Measurements from ENCODE around the gene XRCC3.

Gene XRCC3

DNA sequence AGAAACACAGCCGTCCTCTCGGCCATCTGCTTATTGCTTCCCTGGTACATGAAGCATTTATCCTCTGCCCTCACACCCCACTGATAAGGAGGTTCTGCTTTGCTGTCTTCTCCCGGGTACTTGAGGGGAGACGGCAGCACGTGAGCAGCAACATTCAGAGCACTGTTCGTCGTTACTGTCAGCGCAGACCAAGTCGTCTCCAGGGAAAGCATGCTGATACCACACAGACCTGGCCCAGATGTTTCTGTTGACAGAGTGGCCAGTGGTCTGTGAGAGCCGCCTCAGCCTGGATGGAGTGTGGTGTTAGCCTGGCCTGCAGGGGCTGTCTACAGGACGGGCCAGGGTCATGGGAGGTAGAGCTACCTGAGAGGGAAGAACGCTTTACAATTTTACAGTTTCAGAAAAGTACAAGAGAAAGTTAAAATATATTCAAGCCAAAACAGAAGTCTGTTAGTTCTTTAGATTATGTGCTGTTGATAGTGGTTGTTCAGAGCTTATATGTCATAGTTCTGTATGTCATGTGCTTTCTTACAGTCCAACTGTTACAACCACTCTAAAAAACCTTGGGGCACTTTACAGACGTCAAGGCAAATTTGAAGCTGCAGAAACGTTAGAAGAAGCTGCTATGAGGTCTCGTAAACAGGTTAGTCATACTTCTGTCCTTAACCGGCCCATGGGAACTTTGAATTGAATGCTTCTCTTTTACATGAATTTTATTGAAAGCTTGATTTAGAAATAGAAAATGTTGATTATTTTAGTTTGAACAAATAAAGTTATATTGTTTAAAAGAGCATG lies 38.2 kb downstream of the XRCC3 start:
- ChIA-PET POLR2A (no interaction called here), CTCF (interaction anchor here (0.6 to 1.6 kb wide), 2 partner anchors 10 to 19 kb away, joined by 3 read pairs; no protein-coding TSS in a partner anchor)
- TF ChIP-seq ELF4 (IDR thresholded peaks at IDR 0.05) (no peak), FOXM1 (IDR thresholded peaks at IDR 0.05; ENCODE audit: borderline replicate concordance) (no peak), TARDBP (IDR thresholded peaks at IDR 0.05) (no peak), FOXA1 (IDR thresholded peaks at IDR 0.05) (no peak), L3MBTL2 (conservative IDR thresholded peaks at IDR 0.05) (no peak), FOXK2 (IDR thresholded peaks at IDR 0.05) (no peak), SUZ12 (IDR thresholded peaks at IDR 0.05) (no peak), LEF1 (IDR thresholded peaks at IDR 0.05; ENCODE audit: borderline replicate concordance) (no peak), SP1 (IDR thresholded peaks at IDR 0.05) (no peak), BHLHE40 (IDR thresholded peaks at IDR 0.05; ENCODE audit: borderline replicate concordance) (no peak), CTBP1 (IDR thresholded peaks at IDR 0.05; ENCODE audit: borderline replicate concordance) (no peak), HDGF (IDR thresholded peaks at IDR 0.05; ENCODE audit: borderline replicate concordance) (no peak), NFRKB (IDR thresholded peaks at IDR 0.05) (no peak), ARNT (IDR thresholded peaks at IDR 0.05) (no peak)
- TF ChIP-seq, protein P1, sequence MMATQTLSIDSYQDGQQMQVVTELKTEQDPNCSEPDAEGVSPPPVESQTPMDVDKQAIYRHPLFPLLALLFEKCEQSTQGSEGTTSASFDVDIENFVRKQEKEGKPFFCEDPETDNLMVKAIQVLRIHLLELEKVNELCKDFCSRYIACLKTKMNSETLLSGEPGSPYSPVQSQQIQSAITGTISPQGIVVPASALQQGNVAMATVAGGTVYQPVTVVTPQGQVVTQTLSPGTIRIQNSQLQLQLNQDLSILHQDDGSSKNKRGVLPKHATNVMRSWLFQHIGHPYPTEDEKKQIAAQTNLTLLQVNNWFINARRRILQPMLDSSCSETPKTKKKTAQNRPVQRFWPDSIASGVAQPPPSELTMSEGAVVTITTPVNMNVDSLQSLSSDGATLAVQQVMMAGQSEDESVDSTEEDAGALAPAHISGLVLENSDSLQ (IDR thresholded peaks at IDR 0.05), result no peak
- DNase-seq (ENCODE audit: extremely low spot score), result no peak

DNA sequence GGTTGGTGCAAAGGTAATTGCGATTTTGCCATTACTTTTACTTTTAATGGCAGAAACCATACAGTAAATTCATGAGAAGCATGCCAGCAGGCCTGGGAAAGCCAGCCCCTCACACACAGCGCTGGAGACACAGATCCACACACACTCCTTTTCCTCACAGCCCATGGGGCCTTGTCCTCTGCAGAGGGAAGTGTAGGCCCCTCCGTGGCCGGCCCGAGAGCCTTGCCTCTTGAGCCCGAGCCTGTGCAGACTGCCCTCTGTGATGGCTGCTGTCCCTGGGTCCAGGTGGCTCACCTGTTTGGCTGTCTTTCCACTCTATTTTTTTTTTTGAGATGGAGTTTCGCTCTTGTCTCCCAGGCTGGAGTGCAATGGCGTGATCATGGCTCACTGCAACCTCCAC lies 39.3 kb downstream of the XRCC3 start:
- TF ChIP-seq FOXM1 (IDR thresholded peaks at IDR 0.05; ENCODE audit: borderline replicate concordance) (no peak), SUZ12 (IDR thresholded peaks at IDR 0.05) (no peak), LEF1 (IDR thresholded peaks at IDR 0.05; ENCODE audit: borderline replicate concordance) (no peak), BHLHE40 (IDR thresholded peaks at IDR 0.05; ENCODE audit: borderline replicate concordance) (no peak), L3MBTL2 (conservative IDR thresholded peaks at IDR 0.05) (no peak), NFRKB (IDR thresholded peaks at IDR 0.05) (no peak), ARNT (IDR thresholded peaks at IDR 0.05) (no peak), TARDBP (IDR thresholded peaks at IDR 0.05) (no peak), FOXK2 (IDR thresholded peaks at IDR 0.05) (no peak), FOXA1 (IDR thresholded peaks at IDR 0.05) (no peak), ELF4 (IDR thresholded peaks at IDR 0.05) (no peak), ZNF384 (IDR thresholded peaks at IDR 0.05) (no peak), SP1 (IDR thresholded peaks at IDR 0.05) (no peak), CTBP1 (IDR thresholded peaks at IDR 0.05; ENCODE audit: borderline replicate concordance) (no peak), HDGF (IDR thresholded peaks at IDR 0.05; ENCODE audit: borderline replicate concordance) (no peak)
- TF ChIP-seq, protein P1 (IDR thresholded peaks at IDR 0.05), result no peak
- ChIA-PET CTCF (interaction anchor here (1.6 kb wide), 1 partner anchor 11 kb away, joined by 3 read pairs; no protein-coding TSS in a partner anchor), POLR2A (no interaction called here)
- DNase-seq (ENCODE audit: extremely low spot score), result no peak

DNA sequence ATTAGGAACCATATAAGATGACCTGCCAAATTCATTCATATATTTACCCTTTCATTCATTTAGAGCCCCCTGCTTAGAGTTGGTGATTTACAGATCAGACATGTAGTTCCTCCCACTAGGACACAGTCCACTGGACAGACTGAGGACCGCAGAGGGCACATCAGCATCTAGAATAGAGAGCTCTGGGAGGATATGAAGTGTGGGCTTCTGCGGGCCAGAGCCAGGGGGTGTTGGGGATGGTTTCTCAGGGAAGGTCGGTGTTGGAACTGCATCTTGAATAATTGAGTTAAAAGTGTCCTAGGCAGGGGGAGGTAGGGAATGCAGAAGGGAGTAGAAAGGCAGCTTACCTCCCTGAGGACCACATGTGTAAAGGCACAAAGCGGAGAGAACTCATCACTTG lies 43.3 kb downstream of the XRCC3 start:
- DNase-seq (ENCODE audit: extremely low spot score), result no peak
- no peak for TF ChIP-seq FOXK2 (IDR thresholded peaks at IDR 0.05)
- TF ChIP-seq ARNT (IDR thresholded peaks at IDR 0.05), result no peak
- TF ChIP-seq SUZ12 (IDR thresholded peaks at IDR 0.05), result no peak
- TF ChIP-seq CTBP1 (IDR thresholded peaks at IDR 0.05; ENCODE audit: borderline replicate concordance), result no peak
- ChIA-PET CTCF (interaction anchor here (0.6 kb wide), 1 partner anchor 22 kb away, joined by 4 read pairs; no protein-coding TSS in a partner anchor), POLR2A (no interaction called here)

DNA sequence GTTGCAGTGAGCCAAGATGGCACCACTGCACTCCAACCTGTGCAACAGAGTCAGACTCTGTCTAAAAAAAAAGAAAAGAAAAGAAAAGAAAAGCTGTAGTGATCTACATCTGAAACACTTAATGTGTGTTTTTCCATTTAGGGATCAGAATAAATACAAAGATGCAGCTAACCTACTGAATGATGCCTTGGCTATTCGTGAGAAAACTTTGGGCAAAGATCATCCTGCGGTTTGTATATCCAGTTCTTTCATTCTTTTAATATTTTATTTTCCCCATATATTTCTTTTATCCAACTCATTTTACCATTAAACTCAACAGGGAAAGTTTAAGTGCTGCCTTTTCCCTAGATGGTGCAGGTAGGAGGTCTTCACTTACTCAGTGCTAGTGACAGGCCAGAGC lies 45.9 kb downstream of the XRCC3 start:
- ChIA-PET POLR2A (no interaction called here), CTCF (no interaction called here)
- TF ChIP-seq HDGF (IDR thresholded peaks at IDR 0.05; ENCODE audit: borderline replicate concordance), result no peak
- no peak for TF ChIP-seq LEF1 (IDR thresholded peaks at IDR 0.05; ENCODE audit: borderline replicate concordance)
- DNase-seq (ENCODE audit: extremely low spot score), result no peak

DNA sequence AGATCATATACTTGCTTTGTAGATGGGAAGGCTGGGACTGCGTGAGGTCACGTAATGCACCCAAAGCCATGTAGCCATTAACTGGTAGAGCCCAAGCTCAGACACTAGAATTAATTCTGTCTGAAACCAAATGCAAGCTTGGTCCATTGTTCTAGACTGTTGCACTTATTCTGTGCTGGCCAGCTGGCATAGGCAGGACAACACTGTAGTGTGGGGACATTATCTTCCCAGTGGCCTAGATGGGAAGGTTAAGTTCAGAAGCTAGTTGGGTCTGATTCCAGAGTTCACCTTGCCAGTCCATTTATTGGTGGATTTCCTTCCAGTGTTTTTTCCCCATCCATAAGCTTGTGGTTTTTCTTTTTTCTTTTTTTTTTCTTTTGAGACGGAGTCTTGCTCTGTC lies 47.1 kb downstream of the XRCC3 start:
- TF ChIP-seq, protein P1 (IDR thresholded peaks at IDR 0.05), result no peak
- no peak for TF ChIP-seq ARNT (IDR thresholded peaks at IDR 0.05)
- TF ChIP-seq HDGF (IDR thresholded peaks at IDR 0.05; ENCODE audit: borderline replicate concordance), result no peak
- no peak for TF ChIP-seq SP1 (IDR thresholded peaks at IDR 0.05)
- TF ChIP-seq FOXK2 (IDR thresholded peaks at IDR 0.05), result no peak
- TF ChIP-seq FOXM1 (IDR thresholded peaks at IDR 0.05; ENCODE audit: borderline replicate concordance), result no peak
- TF ChIP-seq SUZ12 (IDR thresholded peaks at IDR 0.05), result no peak
- TF ChIP-seq L3MBTL2 (conservative IDR thresholded peaks at IDR 0.05), result no peak
- TF ChIP-seq CTBP1 (IDR thresholded peaks at IDR 0.05; ENCODE audit: borderline replicate concordance), result no peak
- no peak for TF ChIP-seq ZNF384 (IDR thresholded peaks at IDR 0.05)
- no peak for TF ChIP-seq NFRKB (IDR thresholded peaks at IDR 0.05)
- TF ChIP-seq BHLHE40 (IDR thresholded peaks at IDR 0.05; ENCODE audit: borderline replicate concordance), result no peak
- no peak for TF ChIP-seq TARDBP (IDR thresholded peaks at IDR 0.05)
- TF ChIP-seq ELF4 (IDR thresholded peaks at IDR 0.05), result no peak
- TF ChIP-seq FOXA1 (IDR thresholded peaks at IDR 0.05), result no peak
- no peak for TF ChIP-seq LEF1 (IDR thresholded peaks at IDR 0.05; ENCODE audit: borderline replicate concordance)
- ChIA-PET POLR2A (no interaction called here), CTCF (no interaction called here)
- DNase-seq (ENCODE audit: extremely low spot score), result no peak

DNA sequence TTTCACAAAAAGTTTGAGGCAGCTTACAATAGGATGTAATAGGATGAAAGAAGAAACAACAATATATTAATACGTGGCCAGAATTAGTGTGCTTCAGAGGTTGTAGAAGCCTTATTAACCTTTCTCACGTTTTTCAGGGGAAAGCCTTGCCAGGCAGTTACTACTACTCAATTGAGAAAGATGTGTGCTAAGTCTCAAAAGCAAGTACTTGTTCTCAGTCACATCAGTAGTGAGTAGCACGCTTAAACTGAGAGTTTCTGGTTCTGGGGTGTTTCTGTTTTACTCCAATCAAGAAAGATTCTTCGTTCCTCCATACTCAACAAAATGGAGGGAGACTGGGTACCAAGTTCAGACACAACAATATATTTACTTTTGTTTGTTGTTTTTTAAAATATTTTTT lies 47.6 kb downstream of the XRCC3 start:
- POLR2A ChIA-PET, result no interaction called here
- no peak for DNase-seq (ENCODE audit: extremely low spot score)

More for the DNA sequence above, 47.6 kb downstream of the XRCC3 start:
- TF ChIP-seq, protein P1 (IDR thresholded peaks at IDR 0.05), result no peak
- TF ChIP-seq ZNF384 (IDR thresholded peaks at IDR 0.05) (no peak), FOXK2 (IDR thresholded peaks at IDR 0.05) (no peak), ELF4 (IDR thresholded peaks at IDR 0.05) (no peak), HDGF (IDR thresholded peaks at IDR 0.05; ENCODE audit: borderline replicate concordance) (no peak), FOXA1 (IDR thresholded peaks at IDR 0.05) (no peak), SP1 (IDR thresholded peaks at IDR 0.05) (no peak), SUZ12 (IDR thresholded peaks at IDR 0.05) (no peak), LEF1 (IDR thresholded peaks at IDR 0.05; ENCODE audit: borderline replicate concordance) (no peak), NFRKB (IDR thresholded peaks at IDR 0.05) (no peak)
- CTCF ChIA-PET, result no interaction called here
